Measurements from ENCODE around the gene CIAO3.

Gene CIAO3

GRCh38 chr16:765488-765865, 24.7 kb upstream of the CIAO3 start:
- in situ Hi-C loops (cut with MboI; ENCODE audit: low sequenced_read_pairs, unreplicated experiment): no loop called here

GRCh38 chr16:764848-765487, 24.2 kb upstream of the CIAO3 start:
- TF ChIP-seq CTCF (IDR thresholded peaks at IDR 0.05; ENCODE audit: borderline replicate concordance, control extremely low read depth, extremely low read depth, insufficient read depth, missing control alignments): no peak
- no peak for DNase-seq (ENCODE audit: low spot score)

More at GRCh38 chr16:765488-765865, 24.7 kb upstream of the CIAO3 start:
- no peak for DNase-seq (ENCODE audit: low spot score)
- TF ChIP-seq CTCF (IDR thresholded peaks at IDR 0.05; ENCODE audit: borderline replicate concordance, control extremely low read depth, extremely low read depth, insufficient read depth, missing control alignments): no peak

GRCh38 chr16:764184-764750, 23.5 kb upstream of the CIAO3 start:
- no peak for TF ChIP-seq CTCF (IDR thresholded peaks at IDR 0.05; ENCODE audit: borderline replicate concordance, control extremely low read depth, extremely low read depth, insufficient read depth, missing control alignments)
- no peak for DNase-seq (ENCODE audit: low spot score)
- in situ Hi-C loops (cut with MboI; ENCODE audit: low sequenced_read_pairs, unreplicated experiment): no loop called here

More at GRCh38 chr16:764848-765487, 24.2 kb upstream of the CIAO3 start:
- in situ Hi-C loops (cut with MboI; ENCODE audit: low sequenced_read_pairs, unreplicated experiment): no loop called here

GRCh38 chr16:763369-764183, 22.8 kb upstream of the CIAO3 start:
- no peak for DNase-seq (ENCODE audit: low spot score)
- TF ChIP-seq CTCF (IDR thresholded peaks at IDR 0.05; ENCODE audit: borderline replicate concordance, control extremely low read depth, extremely low read depth, insufficient read depth, missing control alignments): no peak
- in situ Hi-C loops (cut with MboI; ENCODE audit: low sequenced_read_pairs, unreplicated experiment): no loop called here

- in situ Hi-C loops (cut with MboI; ENCODE audit: low sequenced_read_pairs, unreplicated experiment): no loop called here
These were observed 21.9 kb upstream of the CIAO3 start for GRCh38 chr16:762595-763268.

More at GRCh38 chr16:762595-763268, 21.9 kb upstream of the CIAO3 start:
- no peak for TF ChIP-seq CTCF (IDR thresholded peaks at IDR 0.05; ENCODE audit: borderline replicate concordance, control extremely low read depth, extremely low read depth, insufficient read depth, missing control alignments)
- no peak for DNase-seq (ENCODE audit: low spot score)
